Measurements from ENCODE around the gene SEC23B. TPM values are rescaled to one million over a fixed set of nuclear protein-coding genes. Genes with fewer than 3 reads are reported as not detected.

The SEC23B gene
- total and polyA plus RNA-seq, 2 of the 13 experiments (the other 11 are each of a cell fraction or from before 2014, with no cell fraction given) = 114 to 120 TPM

DNA sequence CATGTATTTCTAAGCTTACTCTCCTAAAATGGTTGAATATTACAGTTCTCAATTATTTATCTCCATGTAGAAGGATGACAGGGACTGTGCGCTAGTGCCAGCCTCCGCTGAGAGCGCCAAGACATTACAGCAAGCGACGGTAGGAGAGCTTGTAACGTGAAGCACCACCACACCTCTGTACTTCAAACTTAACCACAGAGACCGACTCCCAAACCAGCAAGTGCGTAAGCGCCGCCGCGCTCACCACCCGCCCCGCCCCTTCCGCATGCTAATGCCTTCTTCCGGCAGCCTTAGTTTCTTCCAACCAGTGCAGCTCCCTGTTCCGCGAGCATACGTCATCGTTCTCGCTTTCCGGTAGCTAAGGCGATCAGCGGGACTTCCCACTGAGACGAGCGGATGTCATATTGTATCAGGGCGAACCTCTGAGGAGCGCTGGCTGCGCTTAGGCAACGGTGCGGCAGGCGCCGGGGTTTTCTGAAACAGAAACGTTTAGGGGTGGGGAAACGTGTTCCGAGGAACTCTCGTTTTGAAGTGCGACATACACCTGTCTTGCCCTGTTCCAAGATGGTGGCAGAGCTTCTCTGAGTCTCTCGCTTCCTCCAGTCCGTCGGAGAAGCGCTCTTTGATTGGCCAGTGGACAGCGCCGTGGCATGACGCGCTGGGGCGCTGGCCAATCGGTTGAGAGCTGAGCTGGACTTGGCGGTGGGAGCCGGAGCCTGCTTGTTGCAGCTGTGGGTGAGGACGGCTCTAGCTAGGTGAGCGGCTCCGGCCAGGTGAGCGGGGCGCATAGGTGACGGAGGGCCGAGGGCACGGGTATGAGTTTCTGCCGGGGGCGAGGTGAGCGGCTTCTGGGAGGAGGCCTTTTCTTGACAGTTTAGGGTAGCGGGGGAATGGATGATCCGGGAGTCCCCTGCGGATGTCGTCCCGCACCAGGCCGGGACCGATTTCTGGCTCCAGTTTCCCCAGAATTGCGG is at the start of gene SEC23B (continued):
- TF ChIP-seq ZNF724P (CRISPR knock-in tag; IDR thresholded peaks at IDR 0.05; ENCODE audit: borderline replicate concordance) = peak; percentile 82; the same call in 1 of the 2 replicates
- TF ChIP-seq, protein P1, sequence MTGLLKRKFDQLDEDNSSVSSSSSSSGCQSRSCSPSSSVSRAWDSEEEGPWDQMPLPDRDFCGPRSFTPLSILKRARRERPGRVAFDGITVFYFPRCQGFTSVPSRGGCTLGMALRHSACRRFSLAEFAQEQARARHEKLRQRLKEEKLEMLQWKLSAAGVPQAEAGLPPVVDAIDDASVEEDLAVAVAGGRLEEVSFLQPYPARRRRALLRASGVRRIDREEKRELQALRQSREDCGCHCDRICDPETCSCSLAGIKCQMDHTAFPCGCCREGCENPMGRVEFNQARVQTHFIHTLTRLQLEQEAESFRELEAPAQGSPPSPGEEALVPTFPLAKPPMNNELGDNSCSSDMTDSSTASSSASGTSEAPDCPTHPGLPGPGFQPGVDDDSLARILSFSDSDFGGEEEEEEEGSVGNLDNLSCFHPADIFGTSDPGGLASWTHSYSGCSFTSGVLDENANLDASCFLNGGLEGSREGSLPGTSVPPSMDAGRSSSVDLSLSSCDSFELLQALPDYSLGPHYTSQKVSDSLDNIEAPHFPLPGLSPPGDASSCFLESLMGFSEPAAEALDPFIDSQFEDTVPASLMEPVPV (CRISPR knock-in tag; IDR thresholded peaks at IDR 0.05) = peak; percentile 81; the same call in 1 of the 2 replicates
- TF ChIP-seq, protein P2, sequence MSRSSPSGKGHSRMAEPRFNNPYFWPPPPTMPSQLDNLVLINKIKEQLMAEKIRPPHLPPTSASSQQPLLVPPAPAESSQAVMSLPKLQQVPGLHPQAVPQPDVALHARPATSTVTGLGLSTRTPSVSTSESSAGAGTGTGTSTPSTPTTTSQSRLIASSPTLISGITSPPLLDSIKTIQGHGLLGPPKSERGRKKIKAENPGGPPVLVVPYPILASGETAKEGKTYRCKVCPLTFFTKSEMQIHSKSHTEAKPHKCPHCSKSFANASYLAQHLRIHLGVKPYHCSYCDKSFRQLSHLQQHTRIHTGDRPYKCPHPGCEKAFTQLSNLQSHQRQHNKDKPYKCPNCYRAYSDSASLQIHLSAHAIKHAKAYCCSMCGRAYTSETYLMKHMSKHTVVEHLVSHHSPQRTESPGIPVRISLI (CRISPR knock-in tag; IDR thresholded peaks at IDR 0.05; ENCODE audit: borderline replicate concordance) = 0 out of 2 replicates have a peak, but pooled peaks have one; percentile 42
- TF ChIP-seq SALL2 (CRISPR knock-in tag; IDR thresholded peaks at IDR 0.05) = peak; percentile 98
- peak; percentile 65; the same call in 1 of the 2 replicates for TF ChIP-seq RARG (CRISPR knock-in tag; IDR thresholded peaks at IDR 0.05; ENCODE audit: low read depth)
- TF ChIP-seq WIZ (CRISPR knock-in tag; IDR thresholded peaks at IDR 0.05) = peak; percentile 90; the same call in 1 of the 2 replicates
- TF ChIP-seq, protein P3, sequence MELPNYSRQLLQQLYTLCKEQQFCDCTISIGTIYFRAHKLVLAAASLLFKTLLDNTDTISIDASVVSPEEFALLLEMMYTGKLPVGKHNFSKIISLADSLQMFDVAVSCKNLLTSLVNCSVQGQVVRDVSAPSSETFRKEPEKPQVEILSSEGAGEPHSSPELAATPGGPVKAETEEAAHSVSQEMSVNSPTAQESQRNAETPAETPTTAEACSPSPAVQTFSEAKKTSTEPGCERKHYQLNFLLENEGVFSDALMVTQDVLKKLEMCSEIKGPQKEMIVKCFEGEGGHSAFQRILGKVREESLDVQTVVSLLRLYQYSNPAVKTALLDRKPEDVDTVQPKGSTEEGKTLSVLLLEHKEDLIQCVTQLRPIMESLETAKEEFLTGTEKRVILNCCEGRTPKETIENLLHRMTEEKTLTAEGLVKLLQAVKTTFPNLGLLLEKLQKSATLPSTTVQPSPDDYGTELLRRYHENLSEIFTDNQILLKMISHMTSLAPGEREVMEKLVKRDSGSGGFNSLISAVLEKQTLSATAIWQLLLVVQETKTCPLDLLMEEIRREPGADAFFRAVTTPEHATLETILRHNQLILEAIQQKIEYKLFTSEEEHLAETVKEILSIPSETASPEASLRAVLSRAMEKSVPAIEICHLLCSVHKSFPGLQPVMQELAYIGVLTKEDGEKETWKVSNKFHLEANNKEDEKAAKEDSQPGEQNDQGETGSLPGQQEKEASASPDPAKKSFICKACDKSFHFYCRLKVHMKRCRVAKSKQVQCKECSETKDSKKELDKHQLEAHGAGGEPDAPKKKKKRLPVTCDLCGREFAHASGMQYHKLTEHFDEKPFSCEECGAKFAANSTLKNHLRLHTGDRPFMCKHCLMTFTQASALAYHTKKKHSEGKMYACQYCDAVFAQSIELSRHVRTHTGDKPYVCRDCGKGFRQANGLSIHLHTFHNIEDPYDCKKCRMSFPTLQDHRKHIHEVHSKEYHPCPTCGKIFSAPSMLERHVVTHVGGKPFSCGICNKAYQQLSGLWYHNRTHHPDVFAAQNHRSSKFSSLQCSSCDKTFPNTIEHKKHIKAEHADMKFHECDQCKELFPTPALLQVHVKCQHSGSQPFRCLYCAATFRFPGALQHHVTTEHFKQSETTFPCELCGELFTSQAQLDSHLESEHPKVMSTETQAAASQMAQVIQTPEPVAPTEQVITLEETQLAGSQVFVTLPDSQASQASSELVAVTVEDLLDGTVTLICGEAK (IDR thresholded peaks at IDR 0.05) = no peak
- TF ChIP-seq, protein P3 (CRISPR knock-in tag; IDR thresholded peaks at IDR 0.05) = peak; percentile 89
- peak; percentile 100 for TF ChIP-seq ZNF501 (CRISPR knock-in tag; IDR thresholded peaks at IDR 0.05)
- TF ChIP-seq, protein P4, sequence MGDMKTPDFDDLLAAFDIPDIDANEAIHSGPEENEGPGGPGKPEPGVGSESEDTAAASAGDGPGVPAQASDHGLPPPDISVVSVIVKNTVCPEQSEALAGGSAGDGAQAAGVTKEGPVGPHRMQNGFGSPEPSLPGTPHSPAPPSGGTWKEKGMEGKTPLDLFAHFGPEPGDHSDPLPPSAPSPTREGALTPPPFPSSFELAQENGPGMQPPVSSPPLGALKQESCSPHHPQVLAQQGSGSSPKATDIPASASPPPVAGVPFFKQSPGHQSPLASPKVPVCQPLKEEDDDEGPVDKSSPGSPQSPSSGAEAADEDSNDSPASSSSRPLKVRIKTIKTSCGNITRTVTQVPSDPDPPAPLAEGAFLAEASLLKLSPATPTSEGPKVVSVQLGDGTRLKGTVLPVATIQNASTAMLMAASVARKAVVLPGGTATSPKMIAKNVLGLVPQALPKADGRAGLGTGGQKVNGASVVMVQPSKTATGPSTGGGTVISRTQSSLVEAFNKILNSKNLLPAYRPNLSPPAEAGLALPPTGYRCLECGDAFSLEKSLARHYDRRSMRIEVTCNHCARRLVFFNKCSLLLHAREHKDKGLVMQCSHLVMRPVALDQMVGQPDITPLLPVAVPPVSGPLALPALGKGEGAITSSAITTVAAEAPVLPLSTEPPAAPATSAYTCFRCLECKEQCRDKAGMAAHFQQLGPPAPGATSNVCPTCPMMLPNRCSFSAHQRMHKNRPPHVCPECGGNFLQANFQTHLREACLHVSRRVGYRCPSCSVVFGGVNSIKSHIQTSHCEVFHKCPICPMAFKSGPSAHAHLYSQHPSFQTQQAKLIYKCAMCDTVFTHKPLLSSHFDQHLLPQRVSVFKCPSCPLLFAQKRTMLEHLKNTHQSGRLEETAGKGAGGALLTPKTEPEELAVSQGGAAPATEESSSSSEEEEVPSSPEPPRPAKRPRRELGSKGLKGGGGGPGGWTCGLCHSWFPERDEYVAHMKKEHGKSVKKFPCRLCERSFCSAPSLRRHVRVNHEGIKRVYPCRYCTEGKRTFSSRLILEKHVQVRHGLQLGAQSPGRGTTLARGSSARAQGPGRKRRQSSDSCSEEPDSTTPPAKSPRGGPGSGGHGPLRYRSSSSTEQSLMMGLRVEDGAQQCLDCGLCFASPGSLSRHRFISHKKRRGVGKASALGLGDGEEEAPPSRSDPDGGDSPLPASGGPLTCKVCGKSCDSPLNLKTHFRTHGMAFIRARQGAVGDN (CRISPR knock-in tag; IDR thresholded peaks at IDR 0.05) = peak; percentile 98
- TF ChIP-seq NFYC (CRISPR knock-in tag; IDR thresholded peaks at IDR 0.05) = peak; percentile 97
